Osteocyte (in vitro differentiated cells): ENCODE results near the gene EFL1. TPM values are rescaled to one million over a fixed set of nuclear protein-coding genes. Genes with fewer than 3 reads are reported as not detected.

Experiments
- DNase-seq: peaks from one replicate; pipeline ENCODE4 v3.0.0; 2021; ENCODE audit warnings: mixed read lengths; ENCODE audit not compliant: unreplicated experiment; ENCODE audit errors: extremely low spot score
- H3K27ac Mint-ChIP-seq: one replicate; pipeline ENCODE4 v1.8.0; 2021; ENCODE audit warnings: mild to moderate bottlenecking, mixed read lengths; ENCODE audit not compliant: unreplicated experiment
- H3K27me3 Mint-ChIP-seq: one replicate; pipeline ENCODE4 v1.8.0; 2021; ENCODE audit warnings: mixed read lengths; ENCODE audit not compliant: unreplicated experiment
- H3K36me3 Mint-ChIP-seq: one replicate; pipeline ENCODE4 v1.8.0; 2021; ENCODE audit warnings: mixed read lengths; ENCODE audit not compliant: unreplicated experiment
- H3K4me1 Mint-ChIP-seq: one replicate; pipeline ENCODE4 v1.8.0; 2021; ENCODE audit warnings: mixed read lengths; ENCODE audit not compliant: unreplicated experiment
- H3K4me3 Mint-ChIP-seq: one replicate; pipeline ENCODE4 v1.8.0; 2021; ENCODE audit warnings: mild to moderate bottlenecking, moderate library complexity, mixed read lengths; ENCODE audit not compliant: unreplicated experiment
- H3K9me3 Mint-ChIP-seq: one replicate; pipeline ENCODE4 v1.8.0; 2021; ENCODE audit warnings: mixed read lengths; ENCODE audit not compliant: unreplicated experiment
- CTCF ChIP-seq: fragments of 200-600 bp; sonication (generic); IDR thresholded peaks from 2 replicates; pipeline ENCODE4 v1.5.0; 2021; ENCODE audit warnings: antibody characterized with exemption, mild to moderate bottlenecking, moderate library complexity
- total RNA-seq: library from RNA; stranded (reverse); gene quantifications from 2 replicates; pipeline ENCODE4 v1.2.1, GENCODE V29; 2021

The EFL1 gene
- total RNA-seq, 1 donor from 2014 or later, result 17.9 TPM

- Mint-ChIP-seq H3K4me3 (no peak overlapping the region), H3K9me3 (peaks cover 6% of the 10 kb centered on the region), H3K4me1 (peaks cover 18% of the 10 kb centered on the region), H3K27ac (no peak overlapping the region), H3K27me3 (no peaks in the 10 kb centered on the region), H3K36me3 (peaks cover 3% of the 10 kb centered on the region)
- no peak for TF ChIP-seq CTCF
- DNase-seq, result no peak
These were observed 147.9 kb downstream of the EFL1 start for GRCh38 chr15:82114660-82115059.

- Mint-ChIP-seq H3K36me3 (peaks cover 3% of the 10 kb centered on the region), H3K4me1 (peaks cover 20% of the 10 kb centered on the region), H3K27me3 (no peaks in the 10 kb centered on the region), H3K27ac (no peak overlapping the region), H3K4me3 (no peak overlapping the region), H3K9me3 (peaks cover 6% of the 10 kb centered on the region)
- DNase-seq, result no peak
- TF ChIP-seq CTCF, result no peak
These were observed 149.3 kb downstream of the EFL1 start for GRCh38 chr15:82113106-82113715.

GRCh38 chr15:82111918-82112317 is 150.6 kb downstream of the EFL1 start:
- H3K4me1 Mint-ChIP-seq, result peaks cover 24% of the 10 kb centered on the region
- peaks cover 6% of the 10 kb centered on the region for H3K9me3 Mint-ChIP-seq
- H3K4me3 Mint-ChIP-seq, result no peak overlapping the region
- H3K36me3 Mint-ChIP-seq, result peaks cover 3% of the 10 kb centered on the region
- no peak for TF ChIP-seq CTCF
- no peak for DNase-seq
- no peaks in the 10 kb centered on the region for H3K27me3 Mint-ChIP-seq
- H3K27ac Mint-ChIP-seq, result peak overlapping the region; percentile 75

- DNase-seq, result no peak
- H3K9me3 Mint-ChIP-seq, result peaks cover 6% of the 10 kb centered on the region
- H3K4me1 Mint-ChIP-seq, result peaks cover 39% of the 10 kb centered on the region
- H3K27me3 Mint-ChIP-seq, result no peaks in the 10 kb centered on the region
- TF ChIP-seq CTCF, result no peak
- H3K4me3 Mint-ChIP-seq, result no peak overlapping the region
- H3K36me3 Mint-ChIP-seq, result no peaks in the 10 kb centered on the region
- no peak overlapping the region for H3K27ac Mint-ChIP-seq
These were observed 152.4 kb downstream of the EFL1 start for GRCh38 chr15:82110144-82110543.

- peaks cover 41% of the 10 kb centered on the region for H3K4me1 Mint-ChIP-seq
- H3K27ac Mint-ChIP-seq, result peak overlapping the region; percentile 40
These were observed 153.9 kb downstream of the EFL1 start for GRCh38 chr15:82108489-82109078.

More at GRCh38 chr15:82108489-82109078, 153.9 kb downstream of the EFL1 start:
- no peaks in the 10 kb centered on the region for H3K27me3 Mint-ChIP-seq
- H3K9me3 Mint-ChIP-seq, result peaks cover 6% of the 10 kb centered on the region
- H3K36me3 Mint-ChIP-seq, result no peaks in the 10 kb centered on the region
- peak; percentile 82 for TF ChIP-seq CTCF
- H3K4me3 Mint-ChIP-seq, result no peak overlapping the region
- no peak for DNase-seq
